ENCODE results near the gene ARID5B.
A peak's percentile ranks its signal among the peaks of the same experiment; 100 is the strongest.

Gene ARID5B

GRCh38 chr10:61883371-61884025 lies 18.0 kb upstream of the ARID5B start:
- no peak for DNase-seq

GRCh38 chr10:61887772-61888171 lies 13.7 kb upstream of the ARID5B start:
- no peak for DNase-seq

- no peak for DNase-seq
Observed at GRCh38 chr10:61888744-61889143, 12.8 kb upstream of the ARID5B start.

- no peak for DNase-seq
Observed at GRCh38 chr10:61890430-61890829, 11.1 kb upstream of the ARID5B start.

GRCh38 chr10:61890881-61891409 lies 10.6 kb upstream of the ARID5B start:
- no peak for DNase-seq

- no peak for DNase-seq
Observed at GRCh38 chr10:61891906-61892585, 9.5 kb upstream of the ARID5B start.

GRCh38 chr10:61892961-61893360 lies 8.5 kb upstream of the ARID5B start:
- no peak for DNase-seq

- peak; percentile 13 for DNase-seq
Observed at GRCh38 chr10:61894133-61894532, 7.4 kb upstream of the ARID5B start.

- no peak for DNase-seq
Observed at GRCh38 chr10:61895898-61896600, 5.5 kb upstream of the ARID5B start.

- peak; percentile 63 for DNase-seq
Observed at GRCh38 chr10:61896854-61897661, 4.4 kb upstream of the ARID5B start.

GRCh38 chr10:61897671-61898434 lies 3.6 kb upstream of the ARID5B start:
- DNase-seq, result peak; percentile 26

- no peak for DNase-seq
Observed at GRCh38 chr10:61898435-61898778, 3.1 kb upstream of the ARID5B start.

GRCh38 chr10:61899069-61899531 lies 2.4 kb upstream of the ARID5B start:
- no peak for DNase-seq

- DNase-seq, result no peak
Observed at GRCh38 chr10:61899663-61899996, 1.9 kb upstream of the ARID5B start.

- peak; percentile 70 for DNase-seq
Observed at GRCh38 chr10:61899997-61900828, 1.3 kb upstream of the ARID5B start.

GRCh38 chr10:61901829-61902444 lies 438 bp downstream of the ARID5B start:
- DNase-seq, result no peak

- DNase-seq, result peak; percentile 77
Observed at GRCh38 chr10:61902445-61903220, 1.1 kb downstream of the ARID5B start.

- peak; percentile 77 for DNase-seq
Observed at GRCh38 chr10:61903221-61903927, 1.9 kb downstream of the ARID5B start.

GRCh38 chr10:61903928-61904344 lies 2.4 kb downstream of the ARID5B start:
- no peak for DNase-seq
